ENCODE results near the gene PIAS1. TPM values are rescaled to one million over a fixed set of nuclear protein-coding genes. Genes with fewer than 3 reads are reported as not detected.
"Not testable (repeated sequence)": the region's sequence is repeated elsewhere in the genome, so short reads cannot be mapped to it uniquely, and the experiment has no call there.

PIAS1 gene
- total RNA-seq, 2 experiments from 2014 or later, result 41.7 to 53.3 TPM

DNA sequence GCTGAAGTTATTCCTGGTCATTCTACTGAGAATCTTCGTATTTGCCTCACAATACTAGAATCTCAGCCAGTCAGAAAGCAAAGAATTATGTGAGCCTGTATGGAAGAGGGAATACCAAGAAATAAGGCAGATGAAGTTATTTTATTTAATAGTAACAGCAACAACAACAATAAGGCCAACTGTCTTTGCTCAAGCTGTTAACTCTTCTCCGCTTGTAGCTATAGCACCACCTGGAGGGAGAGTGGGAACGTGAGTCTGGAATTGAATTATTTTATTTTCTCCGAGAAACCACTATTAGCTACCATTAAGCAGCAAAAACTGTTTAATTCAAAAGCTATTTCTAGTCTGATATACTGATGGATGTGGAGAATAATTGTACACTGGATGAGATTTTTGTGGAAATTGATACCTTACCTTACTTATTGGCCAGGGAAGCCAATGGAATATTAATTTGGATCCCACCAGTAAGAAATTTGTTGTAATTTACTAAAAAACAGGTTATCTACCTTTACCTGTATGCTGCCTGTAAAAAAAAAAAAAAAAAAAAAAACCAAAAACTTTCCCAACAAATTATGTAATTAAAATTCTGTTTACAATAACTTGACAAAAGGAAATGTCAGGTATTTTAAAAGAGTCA lies 100.9 kb downstream of the PIAS1 start:
- Mint-ChIP-seq H3K4me3 (no peak overlapping the region), H3K27me3 (no peaks in the 10 kb centered on the region), H3K27ac (no peak overlapping the region), H3K36me3 (ENCODE audit: low read depth) (peaks cover 29% of the 10 kb centered on the region), H3K4me1 (no peaks in the 10 kb centered on the region), H3K9me3 (peaks cover 1% of the 10 kb centered on the region)
- ChIA-PET POLR2A (no interaction called here), CTCF (interaction anchor here (0.6 to 1.2 kb wide), 3 partner anchors 18 to 47 kb away, joined by 3 read pairs; no protein-coding TSS in a partner anchor)
- peak; percentile 11 for DNase-seq

DNA sequence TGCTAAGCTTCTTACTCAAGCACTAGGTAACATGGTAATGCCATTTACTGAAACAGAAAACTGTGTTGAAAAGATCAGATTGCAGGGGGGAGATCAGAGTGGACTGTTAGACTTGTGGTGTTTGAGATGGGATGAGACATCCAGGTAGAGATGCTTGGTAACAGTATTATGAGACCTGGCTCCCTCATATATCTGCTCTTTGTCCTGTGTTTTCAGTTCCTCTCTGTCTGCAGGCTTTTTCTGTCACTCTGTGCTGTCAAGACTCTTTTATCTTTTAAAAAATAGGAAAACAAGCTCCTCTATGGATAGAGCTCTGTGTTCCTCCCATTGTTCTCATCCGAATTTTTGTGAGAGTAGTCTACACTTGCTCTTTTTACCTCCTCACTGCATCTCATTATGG lies 103.0 kb downstream of the PIAS1 start:
- CTCF ChIA-PET, result no interaction called here
- POLR2A ChIA-PET, result no interaction called here
- H3K36me3 Mint-ChIP-seq (ENCODE audit: low read depth), result peaks cover 44% of the 10 kb centered on the region
- DNase-seq, result no peak
- no peak overlapping the region for H3K4me3 Mint-ChIP-seq
- peaks cover 9% of the 10 kb centered on the region for H3K9me3 Mint-ChIP-seq
- no peaks in the 10 kb centered on the region for H3K27me3 Mint-ChIP-seq
- H3K27ac Mint-ChIP-seq, result no peak overlapping the region
- no peaks in the 10 kb centered on the region for H3K4me1 Mint-ChIP-seq

DNA sequence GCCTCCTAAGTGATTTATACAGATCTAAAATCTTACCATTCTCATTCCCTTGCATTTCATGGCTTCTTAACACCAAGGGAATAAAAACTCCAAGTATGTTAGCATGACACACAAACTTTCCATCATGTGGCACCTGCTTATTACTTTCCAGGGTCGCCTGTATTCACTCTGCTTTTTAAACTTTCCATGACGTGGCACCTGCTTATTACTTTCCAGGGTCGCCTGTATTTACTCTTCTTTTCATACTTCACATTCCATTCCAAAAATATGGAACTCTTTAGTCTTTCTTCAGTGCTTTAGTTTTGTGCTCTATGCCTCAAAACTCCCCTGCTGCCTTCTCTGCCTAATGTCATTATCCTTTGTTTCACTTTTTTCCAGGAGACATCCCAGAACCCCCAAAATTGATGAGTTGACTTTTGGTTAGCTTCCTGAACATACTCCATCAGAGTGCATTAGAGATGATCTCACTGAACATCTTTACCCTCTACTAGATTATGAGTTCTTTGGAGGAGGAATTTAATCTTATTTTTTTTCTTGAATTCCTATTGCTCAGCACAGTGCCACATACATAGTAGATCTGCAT lies 104.0 kb downstream of the PIAS1 start:
- Mint-ChIP-seq H3K4me1 (no peaks in the 10 kb centered on the region), H3K4me3 (no peak overlapping the region), H3K36me3 (ENCODE audit: low read depth) (peaks cover 46% of the 10 kb centered on the region), H3K27me3 (no peaks in the 10 kb centered on the region), H3K9me3 (peaks cover 11% of the 10 kb centered on the region), H3K27ac (no peak overlapping the region)
- ChIA-PET CTCF (no interaction called here), POLR2A (no interaction called here)
- DNase-seq, result no peak

DNA sequence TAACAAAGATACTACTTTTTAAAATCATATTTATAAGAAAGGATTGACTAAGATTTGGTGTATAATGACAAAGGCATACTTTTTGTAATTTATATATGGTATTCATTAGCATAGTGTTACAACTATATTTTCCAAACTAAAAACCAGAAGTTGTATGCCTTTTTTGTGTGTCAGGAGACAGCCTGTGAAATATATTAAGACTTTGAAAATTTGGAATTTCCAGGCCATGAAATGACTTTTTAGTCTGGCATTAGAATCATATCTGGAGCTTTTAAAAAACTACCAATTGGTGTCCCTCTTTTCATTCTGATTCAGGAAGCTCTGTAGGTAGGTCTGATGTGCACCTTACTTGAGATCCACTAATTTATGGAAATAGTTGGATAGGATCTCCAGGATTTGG lies 109.1 kb downstream of the PIAS1 start:
- DNase-seq, result no peak
- peaks cover 11% of the 10 kb centered on the region for H3K9me3 Mint-ChIP-seq
- CTCF ChIA-PET, result interaction anchor here (0.9 kb wide), 1 partner anchor 12 kb away, joined by 3 read pairs; no protein-coding TSS in a partner anchor
- no peaks in the 10 kb centered on the region for H3K4me1 Mint-ChIP-seq
- H3K27ac Mint-ChIP-seq, result no peak overlapping the region
- peaks cover 50% of the 10 kb centered on the region for H3K36me3 Mint-ChIP-seq (ENCODE audit: low read depth)
- POLR2A ChIA-PET, result no interaction called here
- H3K4me3 Mint-ChIP-seq, result no peak overlapping the region
- H3K27me3 Mint-ChIP-seq, result no peaks in the 10 kb centered on the region

DNA sequence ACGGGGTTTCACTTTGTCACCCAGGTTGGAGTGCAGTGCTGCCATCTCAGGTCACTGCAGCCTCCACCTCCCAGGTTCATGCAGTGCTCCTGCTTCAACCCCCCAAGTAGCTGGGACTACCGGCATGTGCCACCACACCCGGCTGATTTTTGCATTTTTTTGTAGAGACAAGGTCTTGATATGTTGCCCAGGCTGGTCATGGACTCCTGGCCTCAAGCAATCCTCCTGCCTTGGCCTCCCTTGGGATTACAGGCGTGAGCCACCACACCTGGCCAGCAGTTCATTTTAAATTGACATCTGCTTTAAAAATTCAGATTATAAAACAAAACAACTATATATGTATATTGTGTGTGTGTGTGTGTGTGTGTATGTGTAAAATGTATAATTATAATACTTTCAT lies 112.7 kb downstream of the PIAS1 start:
- H3K4me3 Mint-ChIP-seq, result no peak overlapping the region
- peaks cover 39% of the 10 kb centered on the region for H3K36me3 Mint-ChIP-seq (ENCODE audit: low read depth)
- ChIA-PET CTCF (interaction anchor here (0.6 kb wide), 1 partner anchor 101 kb away, joined by 5 read pairs; no protein-coding TSS in a partner anchor), POLR2A (no interaction called here)
- H3K9me3 Mint-ChIP-seq, result peaks cover 3% of the 10 kb centered on the region
- H3K27ac Mint-ChIP-seq, result no peak overlapping the region
- no peak for DNase-seq
- no peaks in the 10 kb centered on the region for H3K27me3 Mint-ChIP-seq
- no peaks in the 10 kb centered on the region for H3K4me1 Mint-ChIP-seq

DNA sequence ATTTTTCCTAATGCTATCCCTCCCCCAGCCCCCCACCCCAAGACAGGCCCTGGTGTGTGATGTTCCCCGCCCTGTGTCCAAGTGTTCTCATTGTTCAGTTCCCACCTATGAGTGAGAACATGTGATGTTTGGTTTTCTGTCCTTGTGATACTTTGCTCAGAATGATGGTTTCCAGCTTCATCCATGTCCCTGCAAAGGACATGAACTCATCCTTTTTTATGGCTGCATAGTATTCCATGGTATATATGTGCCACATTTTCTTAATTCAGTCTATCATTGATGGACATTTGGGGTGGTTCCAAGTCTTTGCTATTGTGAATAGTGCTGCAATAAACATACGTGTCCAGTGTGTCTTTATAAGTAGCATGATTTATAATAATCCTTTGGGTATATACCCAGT lies 117.9 kb downstream of the PIAS1 start:
- POLR2A ChIA-PET, result not testable (repeated sequence)

DNA sequence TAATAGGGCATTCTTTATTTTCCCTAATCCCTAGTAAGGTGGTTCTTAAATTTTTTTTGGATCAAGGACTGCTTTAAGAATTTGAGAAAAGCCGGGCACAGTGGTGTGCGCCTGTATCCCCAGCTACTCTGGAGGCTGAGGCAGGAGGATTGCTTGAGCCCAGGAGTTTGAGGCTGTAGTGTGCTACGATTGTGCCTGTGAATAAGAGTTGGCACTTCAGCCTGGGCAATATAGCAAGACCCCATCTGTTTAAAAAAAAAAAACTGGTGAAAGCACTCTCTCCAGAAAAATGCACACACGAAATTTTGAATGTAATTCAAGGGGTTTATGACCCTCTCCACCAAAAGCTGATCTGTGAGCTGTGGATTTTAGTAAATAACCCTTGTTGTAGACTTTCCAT lies 119.0 kb downstream of the PIAS1 start:
- H3K27me3 Mint-ChIP-seq, result no peaks in the 10 kb centered on the region
- H3K9me3 Mint-ChIP-seq, result no peaks in the 10 kb centered on the region
- no peak overlapping the region for H3K27ac Mint-ChIP-seq
- peaks cover 3% of the 10 kb centered on the region for H3K4me1 Mint-ChIP-seq
- no peak overlapping the region for H3K4me3 Mint-ChIP-seq
- DNase-seq, result no peak
- H3K36me3 Mint-ChIP-seq (ENCODE audit: low read depth), result peaks cover 42% of the 10 kb centered on the region
- ChIA-PET CTCF (interaction anchor here (0.6 kb wide), 1 partner anchor 18 kb away, joined by 3 read pairs; no protein-coding TSS in a partner anchor), POLR2A (no interaction called here)

More for the DNA sequence above, 117.9 kb downstream of the PIAS1 start:
- H3K9me3 Mint-ChIP-seq, H3K4me3 Mint-ChIP-seq, CTCF ChIA-PET, H3K4me1 Mint-ChIP-seq, H3K27ac Mint-ChIP-seq, DNase-seq, H3K27me3 Mint-ChIP-seq: not testable (repeated sequence)
- peaks cover 34% of the 10 kb centered on the region for H3K36me3 Mint-ChIP-seq (ENCODE audit: low read depth)

DNA sequence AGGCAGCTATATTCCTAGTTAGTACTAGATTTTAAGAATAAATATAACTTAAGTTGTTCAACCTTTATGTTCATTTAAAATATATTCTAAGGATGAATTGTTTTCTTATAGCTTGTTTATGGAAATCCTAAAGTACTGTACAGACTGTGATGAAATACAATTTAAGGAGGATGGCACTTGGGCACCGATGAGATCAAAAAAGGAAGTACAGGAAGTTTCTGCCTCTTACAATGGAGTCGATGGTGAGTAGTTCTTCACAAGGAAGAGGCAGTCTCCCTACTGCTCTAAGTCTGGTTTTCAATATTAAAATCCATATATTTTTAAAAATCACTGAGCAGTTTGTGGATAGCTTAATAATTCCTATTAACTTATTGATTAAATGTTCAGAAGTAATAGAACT lies 121.4 kb downstream of the PIAS1 start:
- ChIA-PET POLR2A (no interaction called here), CTCF (interaction anchor here (0.7 to 1.0 kb wide), 2 partner anchors 13 to 94 kb away, joined by 3 to 4 read pairs; no protein-coding TSS in a partner anchor)
- Mint-ChIP-seq H3K4me3 (no peak overlapping the region), H3K4me1 (peaks cover 3% of the 10 kb centered on the region), H3K27me3 (no peaks in the 10 kb centered on the region), H3K36me3 (ENCODE audit: low read depth) (peaks cover 45% of the 10 kb centered on the region), H3K27ac (no peak overlapping the region), H3K9me3 (no peaks in the 10 kb centered on the region)
- no peak for DNase-seq

DNA sequence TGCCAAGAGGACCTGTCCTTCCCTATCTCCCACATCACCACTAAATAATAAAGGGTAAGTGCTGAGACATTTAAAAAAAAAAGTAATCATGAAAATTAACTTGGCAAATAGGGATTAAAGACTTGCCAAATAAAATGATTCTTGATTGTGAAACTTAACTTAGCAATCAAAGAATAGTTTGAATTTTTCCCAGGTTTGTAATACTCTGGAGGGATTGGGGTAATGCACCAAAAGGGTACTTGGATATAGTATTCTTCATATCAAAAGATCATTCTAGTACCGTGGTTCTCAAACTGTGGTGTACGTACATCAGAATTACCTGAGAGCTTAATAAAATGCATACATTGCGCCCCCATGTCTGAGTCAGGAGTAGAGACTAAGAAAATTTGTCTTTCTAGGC lies 122.5 kb downstream of the PIAS1 start:
- H3K36me3 Mint-ChIP-seq (ENCODE audit: low read depth), result peaks cover 48% of the 10 kb centered on the region
- H3K27me3 Mint-ChIP-seq, result no peaks in the 10 kb centered on the region
- ChIA-PET POLR2A (no interaction called here), CTCF (interaction anchor here (0.6 kb wide), 2 partner anchors 25 to 101 kb away, joined by 3 to 4 read pairs; no protein-coding TSS in a partner anchor)
- no peak for DNase-seq
- no peak overlapping the region for H3K4me3 Mint-ChIP-seq
- no peaks in the 10 kb centered on the region for H3K9me3 Mint-ChIP-seq
- H3K27ac Mint-ChIP-seq, result no peak overlapping the region
- H3K4me1 Mint-ChIP-seq, result peaks cover 3% of the 10 kb centered on the region

DNA sequence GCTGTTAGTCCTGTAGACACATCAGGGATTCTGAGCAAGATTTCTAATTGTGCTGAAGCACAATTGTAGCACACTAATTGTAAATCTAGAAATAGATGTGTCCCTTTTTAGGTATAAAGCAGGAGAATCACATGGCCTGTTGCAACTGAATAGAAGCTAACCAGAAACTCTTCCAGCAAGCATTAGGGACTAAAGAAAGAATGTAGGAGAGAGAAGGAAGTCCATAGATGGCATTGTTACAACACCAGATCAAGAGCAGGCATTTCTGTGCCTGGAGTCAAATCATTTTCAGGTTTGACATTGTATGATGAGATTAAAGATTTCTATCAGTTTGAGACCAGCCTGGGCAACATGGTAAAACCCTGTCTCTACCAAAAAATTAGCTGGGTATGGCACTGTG lies 123.6 kb downstream of the PIAS1 start:
- ChIA-PET POLR2A (no interaction called here), CTCF (no interaction called here)
- no peaks in the 10 kb centered on the region for H3K27me3 Mint-ChIP-seq
- no peaks in the 10 kb centered on the region for H3K9me3 Mint-ChIP-seq
- no peak overlapping the region for H3K4me3 Mint-ChIP-seq
- H3K36me3 Mint-ChIP-seq (ENCODE audit: low read depth), result peaks cover 46% of the 10 kb centered on the region
- peaks cover 3% of the 10 kb centered on the region for H3K4me1 Mint-ChIP-seq
- DNase-seq, result no peak
- H3K27ac Mint-ChIP-seq, result no peak overlapping the region

DNA sequence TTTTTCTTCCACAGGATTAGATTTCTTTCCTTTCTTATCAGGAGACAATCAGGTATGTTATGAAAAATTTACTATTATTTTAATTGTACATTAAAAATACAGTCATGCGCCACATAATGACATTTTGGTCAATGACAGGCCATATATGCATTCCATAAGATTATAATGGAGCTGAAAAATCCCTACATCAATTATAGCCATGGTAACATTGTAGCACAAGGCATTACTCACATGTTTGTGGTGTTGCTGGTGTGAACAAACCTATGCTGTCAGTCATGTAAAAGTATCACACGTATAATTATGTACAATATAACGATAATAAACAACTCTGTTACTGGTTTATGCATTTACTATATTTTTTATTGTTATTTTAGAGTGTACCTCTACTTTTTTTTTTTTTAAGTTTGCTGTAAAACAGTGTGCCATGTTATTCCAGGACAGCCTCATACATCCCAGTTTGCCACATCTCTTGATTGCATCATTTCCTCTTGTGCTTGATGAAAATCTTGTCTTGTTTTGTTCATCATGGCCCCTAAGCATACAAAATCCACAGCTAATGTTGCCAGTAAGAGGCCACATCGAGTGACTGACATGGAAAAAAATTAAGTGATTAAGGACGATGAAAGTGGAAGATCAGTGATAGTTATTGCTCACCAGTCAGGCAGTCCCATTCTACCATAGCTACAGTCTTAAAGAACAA lies 129.7 kb downstream of the PIAS1 start:
- ChIA-PET POLR2A (no interaction called here), CTCF (no interaction called here)
- Mint-ChIP-seq H3K9me3 (no peaks in the 10 kb centered on the region), H3K27me3 (no peaks in the 10 kb centered on the region), H3K27ac (no peak overlapping the region), H3K4me1 (peaks cover 2% of the 10 kb centered on the region), H3K36me3 (ENCODE audit: low read depth) (peaks cover 63% of the 10 kb centered on the region), H3K4me3 (no peak overlapping the region)
- no peak for DNase-seq

DNA sequence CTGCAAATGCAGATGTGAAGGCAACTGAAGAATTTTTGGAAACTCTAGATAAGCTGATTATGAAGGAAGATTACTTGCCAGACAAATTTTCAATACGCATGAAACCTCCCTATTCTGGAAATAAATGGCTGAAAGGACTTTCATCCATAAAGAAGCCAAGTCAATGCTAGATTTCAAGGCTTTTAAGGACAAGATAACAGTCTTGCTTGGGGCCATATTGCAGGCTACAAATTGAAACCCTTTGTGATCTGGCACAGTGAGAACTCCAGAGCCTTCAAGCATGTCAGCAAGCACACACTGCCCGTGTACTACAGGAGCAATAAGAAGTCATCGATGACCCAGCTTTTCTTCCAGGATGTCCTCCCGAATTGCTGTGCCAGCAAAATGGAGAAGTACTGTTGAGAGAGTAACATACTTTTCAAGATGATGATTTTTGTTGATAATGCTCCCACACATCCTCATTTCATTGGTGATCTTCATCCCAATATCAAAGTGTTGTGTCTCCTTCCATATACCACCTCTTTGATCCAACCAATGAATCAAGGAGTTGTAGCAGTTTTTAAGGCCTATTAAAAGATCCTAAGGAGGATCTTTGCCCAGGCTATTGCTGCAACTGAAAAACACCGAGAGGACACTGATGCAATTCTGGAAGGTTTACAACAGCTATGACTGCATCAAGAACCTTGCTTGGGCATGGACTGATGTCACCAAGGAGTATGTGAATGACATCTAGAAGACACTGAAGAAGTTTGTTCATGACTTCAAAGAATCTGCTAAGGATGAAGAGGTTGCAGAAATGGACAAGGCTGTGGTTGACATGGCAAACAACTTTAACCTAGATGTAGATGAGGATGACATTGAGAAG lies 130.7 kb downstream of the PIAS1 start:
- Mint-ChIP-seq H3K4me3 (no peak overlapping the region), H3K4me1 (peaks cover 2% of the 10 kb centered on the region), H3K9me3 (no peaks in the 10 kb centered on the region), H3K36me3 (ENCODE audit: low read depth) (peaks cover 68% of the 10 kb centered on the region), H3K27ac (no peak overlapping the region), H3K27me3 (no peaks in the 10 kb centered on the region)
- DNase-seq, result no peak
- ChIA-PET CTCF (interaction anchor here (0.7 to 1.2 kb wide), 2 partner anchors 10 to 23 kb away, joined by 3 read pairs; no protein-coding TSS in a partner anchor), POLR2A (no interaction called here)
